ENCODE measurements around the gene PLOD3. TPM values are rescaled to one million over a fixed set of nuclear protein-coding genes. Genes with fewer than 3 reads are reported as not detected.

Gene PLOD3
- total and polyA plus RNA-seq, 5 donors from 2014 or later = 13.8 to 35.4 (median 15.0) TPM

- no peak overlapping the region for H3K27ac ChIP-seq (ENCODE audit: insufficient read depth, low read length, poor library complexity, severe bottlenecking)
- no peaks in the 10 kb centered on the region for H3K36me3 Mint-ChIP-seq
- ATAC-seq (ENCODE audit: low read depth in 2 of 2) (peak; percentile 52 to 66), DNase-seq (peak; percentile 34 to 86 (median 64))
- peaks cover 48% of the 10 kb centered on the region for H3K27me3 ChIP-seq (ENCODE audit: control insufficient read depth, insufficient read depth, low read length)
- peaks cover 43% of the 10 kb centered on the region for H3K4me1 ChIP-seq (ENCODE audit: control insufficient read depth, insufficient read depth, low read length, poor library complexity, severe bottlenecking)
- peaks cover 0 to 8% (median 3%) of the 10 kb centered on the region in 7 donors for H3K9me3 Mint-ChIP-seq
- H3K36me3 ChIP-seq (ENCODE audit: control insufficient read depth, insufficient read depth, low read length) = no peaks in the 10 kb centered on the region
- peaks cover 6 to 53% (median 31%) of the 10 kb centered on the region in 4 donors for H3K4me1 Mint-ChIP-seq
- no peaks in the 10 kb centered on the region for H3K9me3 ChIP-seq (ENCODE audit: control insufficient read depth in 2 of 2, low read length in 2 of 2)
- H3K27ac Mint-ChIP-seq = peak overlapping the region in 1 of 3 donors; percentile 60
- H3K4me3 Mint-ChIP-seq = peak overlapping the region; percentile 68 to 91 (median 72)
- peaks cover 87% of the 10 kb centered on the region for H3K27me3 Mint-ChIP-seq
- no peak overlapping the region for H3K4me3 ChIP-seq (ENCODE audit: low read depth, low read length)
Measured at GRCh38 chr7:101173752-101174244, 43.6 kb downstream of the PLOD3 start.

GRCh38 chr7:101172854-101173751, 44.3 kb downstream of the PLOD3 start:
- no peaks in the 10 kb centered on the region for H3K9me3 ChIP-seq (ENCODE audit: control insufficient read depth in 2 of 2, low read length in 2 of 2)
- no peak overlapping the region for H3K27ac ChIP-seq (ENCODE audit: insufficient read depth, low read length, poor library complexity, severe bottlenecking)
- no peak for DNase-seq
- H3K4me1 ChIP-seq (ENCODE audit: control insufficient read depth, insufficient read depth, low read length, poor library complexity, severe bottlenecking) = peaks cover 43% of the 10 kb centered on the region
- Mint-ChIP-seq H3K27ac (peak overlapping the region in 1 of 3 donors; percentile 52), H3K27me3 (peaks cover 90% of the 10 kb centered on the region), H3K4me1 (peaks cover 6 to 56% (median 35%) of the 10 kb centered on the region in 4 donors), H3K4me3 (peak overlapping the region in 3 of 4 donors; percentile 50 to 84 (median 62)), H3K36me3 (peaks cover 4% of the 10 kb centered on the region), H3K9me3 (peaks cover 0 to 8% (median 3%) of the 10 kb centered on the region in 7 donors)
- peaks cover 51% of the 10 kb centered on the region for H3K27me3 ChIP-seq (ENCODE audit: control insufficient read depth, insufficient read depth, low read length)
- no peak for ATAC-seq (ENCODE audit: low read depth in 2 of 2)
- H3K4me3 ChIP-seq (ENCODE audit: low read depth, low read length) = no peak overlapping the region
- no peaks in the 10 kb centered on the region for H3K36me3 ChIP-seq (ENCODE audit: control insufficient read depth, insufficient read depth, low read length)

- Mint-ChIP-seq H3K27me3 (peaks cover 90% of the 10 kb centered on the region), H3K36me3 (peaks cover 4% of the 10 kb centered on the region), H3K9me3 (peaks cover 0 to 10% (median 3%) of the 10 kb centered on the region in 7 donors), H3K4me3 (peak overlapping the region; percentile 46 to 84 (median 55)), H3K4me1 (peaks cover 6 to 62% (median 38%) of the 10 kb centered on the region in 4 donors), H3K27ac (no peak overlapping the region)
- ATAC-seq (ENCODE audit: low read depth in 2 of 2) (no peak), DNase-seq (no peak)
- Histone ChIP-seq H3K27ac (ENCODE audit: insufficient read depth, low read length, poor library complexity, severe bottlenecking) (no peak overlapping the region), H3K36me3 (ENCODE audit: control insufficient read depth, insufficient read depth, low read length) (no peaks in the 10 kb centered on the region), H3K9me3 (ENCODE audit: control insufficient read depth in 2 of 2, low read length in 2 of 2) (no peaks in the 10 kb centered on the region), H3K4me1 (ENCODE audit: control insufficient read depth, insufficient read depth, low read length, poor library complexity, severe bottlenecking) (peaks cover 43% of the 10 kb centered on the region), H3K27me3 (ENCODE audit: control insufficient read depth, insufficient read depth, low read length) (peaks cover 51% of the 10 kb centered on the region), H3K4me3 (ENCODE audit: low read depth, low read length) (no peak overlapping the region)
Measured at GRCh38 chr7:101172005-101172853, 45.2 kb downstream of the PLOD3 start.

GRCh38 chr7:101171442-101171837, 45.9 kb downstream of the PLOD3 start:
- DNase-seq (no peak), ATAC-seq (ENCODE audit: low read depth in 2 of 2) (no peak)
- Mint-ChIP-seq H3K4me3 (peak overlapping the region; percentile 24 to 69 (median 50)), H3K27me3 (peaks cover 88% of the 10 kb centered on the region), H3K9me3 (peaks cover 0 to 10% (median 3%) of the 10 kb centered on the region in 7 donors), H3K27ac (peak overlapping the region in 1 of 3 donors; percentile 64), H3K36me3 (peaks cover 4% of the 10 kb centered on the region), H3K4me1 (peaks cover 6 to 67% (median 41%) of the 10 kb centered on the region in 4 donors)
- H3K4me3 ChIP-seq (ENCODE audit: low read depth, low read length) = no peak overlapping the region
- no peaks in the 10 kb centered on the region for H3K36me3 ChIP-seq (ENCODE audit: control insufficient read depth, insufficient read depth, low read length)
- H3K4me1 ChIP-seq (ENCODE audit: control insufficient read depth, insufficient read depth, low read length, poor library complexity, severe bottlenecking) = peaks cover 43% of the 10 kb centered on the region
- peaks cover 51% of the 10 kb centered on the region for H3K27me3 ChIP-seq (ENCODE audit: control insufficient read depth, insufficient read depth, low read length)
- H3K9me3 ChIP-seq (ENCODE audit: control insufficient read depth in 2 of 2, low read length in 2 of 2) = no peaks in the 10 kb centered on the region
- H3K27ac ChIP-seq (ENCODE audit: insufficient read depth, low read length, poor library complexity, severe bottlenecking) = no peak overlapping the region

- Mint-ChIP-seq H3K9me3 (peaks cover 0 to 10% (median 3%) of the 10 kb centered on the region in 7 donors), H3K4me1 (peaks cover 6 to 71% (median 43%) of the 10 kb centered on the region in 4 donors), H3K27ac (peak overlapping the region in 1 of 3 donors; percentile 53), H3K36me3 (peaks cover 4% of the 10 kb centered on the region), H3K4me3 (peak overlapping the region; percentile 24 to 69 (median 62)), H3K27me3 (peaks cover 87% of the 10 kb centered on the region)
- no peak for DNase-seq
- Histone ChIP-seq H3K9me3 (ENCODE audit: control insufficient read depth in 2 of 2, low read length in 2 of 2) (no peaks in the 10 kb centered on the region), H3K4me3 (ENCODE audit: low read depth, low read length) (no peak overlapping the region), H3K27ac (ENCODE audit: insufficient read depth, low read length, poor library complexity, severe bottlenecking) (no peak overlapping the region), H3K36me3 (ENCODE audit: control insufficient read depth, insufficient read depth, low read length) (no peaks in the 10 kb centered on the region), H3K27me3 (ENCODE audit: control insufficient read depth, insufficient read depth, low read length) (peaks cover 53% of the 10 kb centered on the region), H3K4me1 (ENCODE audit: control insufficient read depth, insufficient read depth, low read length, poor library complexity, severe bottlenecking) (peaks cover 49% of the 10 kb centered on the region)
- no peak for ATAC-seq (ENCODE audit: low read depth in 2 of 2)
Measured at GRCh38 chr7:101170617-101171441, 46.6 kb downstream of the PLOD3 start.

- peaks cover 6 to 79% (median 46%) of the 10 kb centered on the region in 4 donors for H3K4me1 Mint-ChIP-seq
- peaks cover 56% of the 10 kb centered on the region for H3K4me1 ChIP-seq (ENCODE audit: control insufficient read depth, insufficient read depth, low read length, poor library complexity, severe bottlenecking)
- H3K4me3 ChIP-seq (ENCODE audit: low read depth, low read length) = no peak overlapping the region
Measured at GRCh38 chr7:101169838-101170551, 47.4 kb downstream of the PLOD3 start.

More at GRCh38 chr7:101169838-101170551, 47.4 kb downstream of the PLOD3 start:
- no peak overlapping the region for H3K27ac Mint-ChIP-seq
- H3K27me3 ChIP-seq (ENCODE audit: control insufficient read depth, insufficient read depth, low read length) = peaks cover 51% of the 10 kb centered on the region
- H3K9me3 ChIP-seq (ENCODE audit: control insufficient read depth in 2 of 2, low read length in 2 of 2) = no peaks in the 10 kb centered on the region
- H3K9me3 Mint-ChIP-seq = peaks cover 0 to 12% (median 3%) of the 10 kb centered on the region in 7 donors
- peaks cover 4% of the 10 kb centered on the region for H3K36me3 Mint-ChIP-seq
- peak overlapping the region; percentile 24 to 69 (median 46) for H3K4me3 Mint-ChIP-seq
- no peak overlapping the region for H3K27ac ChIP-seq (ENCODE audit: insufficient read depth, low read length, poor library complexity, severe bottlenecking)
- ATAC-seq (ENCODE audit: low read depth in 2 of 2) (peak; percentile 43 to 53), DNase-seq (peak; percentile 69 to 76 (median 74))
- no peaks in the 10 kb centered on the region for H3K36me3 ChIP-seq (ENCODE audit: control insufficient read depth, insufficient read depth, low read length)
- peaks cover 87% of the 10 kb centered on the region for H3K27me3 Mint-ChIP-seq

Data from CD4-positive, CD25-positive, alpha-beta regulatory T cell (primary cell).